DND-41 (cell line): ENCODE results near the gene BRF1.

Experiments
- EZH2 ChIP-seq: IDR thresholded peaks from 3 replicates; pipeline ENCODE4 v1.6.1; 2012; ENCODE audit warnings: borderline replicate concordance, low read depth, mild to moderate bottlenecking, moderate library complexity, low read length, inconsistent platforms; ENCODE audit not compliant: severe bottlenecking
- TF ChIP-seq, protein P1 (sequence below): IDR thresholded peaks from 2 replicates; pipeline ENCODE4 v1.5.1; 2012; ENCODE audit warnings: borderline replicate concordance, low read length, moderate library complexity, mild to moderate bottlenecking; ENCODE audit not compliant: poor library complexity, severe bottlenecking; ENCODE audit errors: extremely low read depth

DNA sequence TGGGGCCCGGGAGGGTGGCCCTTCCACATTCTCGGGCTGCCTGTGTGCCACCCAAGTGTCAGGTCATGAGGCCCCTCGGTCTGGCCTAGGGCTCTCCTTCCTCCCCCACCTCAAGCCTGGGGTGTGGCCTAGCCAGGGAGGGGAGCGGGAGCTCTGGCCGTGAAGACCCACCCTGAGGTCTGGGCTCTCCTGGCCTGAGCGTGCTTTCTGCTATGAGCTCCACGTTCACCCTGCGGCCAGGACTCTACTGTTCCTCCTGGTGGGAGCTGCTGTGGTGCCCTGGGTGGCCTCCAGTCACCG lies 25.7 kb upstream of the BRF1 start:
- TF ChIP-seq, protein P1, sequence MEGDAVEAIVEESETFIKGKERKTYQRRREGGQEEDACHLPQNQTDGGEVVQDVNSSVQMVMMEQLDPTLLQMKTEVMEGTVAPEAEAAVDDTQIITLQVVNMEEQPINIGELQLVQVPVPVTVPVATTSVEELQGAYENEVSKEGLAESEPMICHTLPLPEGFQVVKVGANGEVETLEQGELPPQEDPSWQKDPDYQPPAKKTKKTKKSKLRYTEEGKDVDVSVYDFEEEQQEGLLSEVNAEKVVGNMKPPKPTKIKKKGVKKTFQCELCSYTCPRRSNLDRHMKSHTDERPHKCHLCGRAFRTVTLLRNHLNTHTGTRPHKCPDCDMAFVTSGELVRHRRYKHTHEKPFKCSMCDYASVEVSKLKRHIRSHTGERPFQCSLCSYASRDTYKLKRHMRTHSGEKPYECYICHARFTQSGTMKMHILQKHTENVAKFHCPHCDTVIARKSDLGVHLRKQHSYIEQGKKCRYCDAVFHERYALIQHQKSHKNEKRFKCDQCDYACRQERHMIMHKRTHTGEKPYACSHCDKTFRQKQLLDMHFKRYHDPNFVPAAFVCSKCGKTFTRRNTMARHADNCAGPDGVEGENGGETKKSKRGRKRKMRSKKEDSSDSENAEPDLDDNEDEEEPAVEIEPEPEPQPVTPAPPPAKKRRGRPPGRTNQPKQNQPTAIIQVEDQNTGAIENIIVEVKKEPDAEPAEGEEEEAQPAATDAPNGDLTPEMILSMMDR: no peak
- no peak for TF ChIP-seq EZH2
